Activated CD4-positive, alpha-beta T cell treated with anti-CD3 and anti-CD28 coated beads for 36 hours (primary cell): ENCODE data around the gene FRYL. TPM values are rescaled to one million over a fixed set of nuclear protein-coding genes. Genes with fewer than 3 reads are reported as not detected.
"Not testable (repeated sequence)": the region's sequence is repeated elsewhere in the genome, so short reads cannot be mapped to it uniquely, and the experiment has no call there.

Experiments used
- ATAC-seq: fragments of 200-7000 bp; cut with Tn5 transposase; one replicate; pipeline ENCODE4 v1.10.0; 2021; ENCODE audit warnings: mild to moderate bottlenecking, moderate library complexity
- CTCF ChIA-PET: fragments of 350-600 bp; sonication (Branson Sonifier 250); formaldehyde crosslinking; loops from one replicate; lab custom pipeline; 2021; ENCODE audit warnings: antibody characterized with exemption; lab: Charles Lee
- POLR2A ChIA-PET: fragments of 350-600 bp; sonication (Branson Sonifier 250); formaldehyde crosslinking; loops from one replicate; lab custom pipeline; 2021; ENCODE audit warnings: antibody characterized with exemption, inconsistent platforms; lab: Charles Lee
- DNase-seq: peaks from one replicate; pipeline ENCODE4 v3.0.0-alpha.2; 2020
- H3K27ac Mint-ChIP-seq: one replicate; pipeline ENCODE4 v1.8.0; 2021; ENCODE audit warnings: mixed read lengths
- H3K27me3 Mint-ChIP-seq: one replicate; pipeline ENCODE4 v1.8.0; 2021; ENCODE audit warnings: mixed read lengths
- H3K36me3 Mint-ChIP-seq: one replicate; pipeline ENCODE4 v1.8.0; 2021; ENCODE audit warnings: low read depth, mixed read lengths
- H3K4me1 Mint-ChIP-seq: one replicate; pipeline ENCODE4 v1.8.0; 2021; ENCODE audit warnings: mixed read lengths
- H3K4me3 Mint-ChIP-seq: one replicate; pipeline ENCODE4 v1.8.0; 2021; ENCODE audit warnings: mild to moderate bottlenecking, moderate library complexity, mixed read lengths
- H3K9me3 Mint-ChIP-seq: one replicate; pipeline ENCODE4 v1.8.0; 2021; ENCODE audit warnings: low read depth, mixed read lengths
- intact Hi-C, 2 experiments: fragments of 100-400 bp; cut with DNase I in 1 of 2; cut with micrococcal nuclease in 1 of 2; formaldehyde crosslinking; loops; one replicate each; pipeline versions ENCODE4 v1.14.2 to v1.15.1; 2022 to 2024; cut with DNase I, micrococcal nuclease
- total RNA-seq, 2 experiments: library from RNA; stranded (reverse); gene quantifications; one replicate each; pipeline ENCODE4 v1.2.3, GENCODE V29; 2021

FRYL gene
- total RNA-seq, 2 experiments from 2014 or later = 67.9 to 69.8 TPM

- CTCF ChIA-PET, H3K36me3 Mint-ChIP-seq, H3K9me3 Mint-ChIP-seq, DNase-seq, H3K27me3 Mint-ChIP-seq, H3K4me3 Mint-ChIP-seq, ATAC-seq, POLR2A ChIA-PET, H3K27ac Mint-ChIP-seq, intact Hi-C loops: not testable (repeated sequence)
- peaks cover 78% of the 10 kb centered on the region for H3K4me1 Mint-ChIP-seq
These were observed 34.9 kb downstream of the FRYL start for GRCh38 chr4:48745223-48745622.

- Mint-ChIP-seq H3K4me3 (no peak overlapping the region), H3K36me3 (peaks cover 3% of the 10 kb centered on the region), H3K27me3 (no peaks in the 10 kb centered on the region), H3K4me1 (peaks cover 83% of the 10 kb centered on the region), H3K27ac (no peak overlapping the region), H3K9me3 (no peaks in the 10 kb centered on the region)
- peak; percentile 23 for ATAC-seq
- POLR2A ChIA-PET = no interaction called here
- intact Hi-C loops = loop anchor here in 1 of 2 experiments (5.0 kb wide), 2 partner anchors 35 to 40 kb away; no protein-coding TSS in a partner anchor
- CTCF ChIA-PET = no interaction called here
- no peak for DNase-seq
These were observed 37.7 kb downstream of the FRYL start for GRCh38 chr4:48742412-48742811.

GRCh38 chr4:48739560-48740019 is 40.5 kb downstream of the FRYL start:
- H3K27me3 Mint-ChIP-seq = no peaks in the 10 kb centered on the region
- H3K27ac Mint-ChIP-seq = peak overlapping the region; percentile 39
- intact Hi-C loops = loop anchor here in 1 of 2 experiments (5.0 kb wide), 2 partner anchors 37 to 38 kb away; no protein-coding TSS in a partner anchor

GRCh38 chr4:48738856-48739255 is 41.2 kb downstream of the FRYL start:
- DNase-seq (no peak), ATAC-seq (no peak)
- POLR2A ChIA-PET = no interaction called here
- Mint-ChIP-seq H3K4me3 (no peak overlapping the region), H3K4me1 (peaks cover 75% of the 10 kb centered on the region), H3K27me3 (no peaks in the 10 kb centered on the region), H3K27ac (no peak overlapping the region), H3K9me3 (peaks cover 2% of the 10 kb centered on the region), H3K36me3 (peaks cover 7% of the 10 kb centered on the region)
- CTCF ChIA-PET = interaction anchor here (1.0 kb wide), 1 partner anchor 160 kb away, joined by 3 read pairs; no protein-coding TSS in a partner anchor
- intact Hi-C loops = no loop called here

More at GRCh38 chr4:48739560-48740019, 40.5 kb downstream of the FRYL start:
- CTCF ChIA-PET = interaction anchor here (1.0 kb wide), 1 partner anchor 161 kb away, joined by 3 read pairs; no protein-coding TSS in a partner anchor
- ATAC-seq = peak; percentile 80
- Mint-ChIP-seq H3K4me3 (no peak overlapping the region), H3K36me3 (peaks cover 7% of the 10 kb centered on the region), H3K4me1 (peaks cover 77% of the 10 kb centered on the region), H3K9me3 (peaks cover 2% of the 10 kb centered on the region)
- no peak for DNase-seq
- POLR2A ChIA-PET = no interaction called here

- H3K36me3 Mint-ChIP-seq = peaks cover 12% of the 10 kb centered on the region
- POLR2A ChIA-PET = interaction anchor here (0.6 to 1.2 kb wide), 2 partner anchors 29 to 215 kb away, joined by 3 to 4 read pairs; no protein-coding TSS in a partner anchor
- peak overlapping the region; percentile 34 for H3K27ac Mint-ChIP-seq
- H3K9me3 Mint-ChIP-seq, intact Hi-C loops, H3K4me3 Mint-ChIP-seq, H3K27me3 Mint-ChIP-seq, CTCF ChIA-PET: not testable (repeated sequence)
- peak; percentile 67 for DNase-seq
- peaks cover 85% of the 10 kb centered on the region for H3K4me1 Mint-ChIP-seq
- peak; percentile 83 for ATAC-seq
These were observed 51.1 kb downstream of the FRYL start for GRCh38 chr4:48728906-48729496.

- peaks cover 88% of the 10 kb centered on the region for H3K4me1 Mint-ChIP-seq
- H3K9me3 Mint-ChIP-seq = peaks cover 5% of the 10 kb centered on the region
- no peak overlapping the region for H3K27ac Mint-ChIP-seq
- ATAC-seq (peak; percentile 27), DNase-seq (no peak)
- H3K36me3 Mint-ChIP-seq = peaks cover 14% of the 10 kb centered on the region
- no peak overlapping the region for H3K4me3 Mint-ChIP-seq
- ChIA-PET POLR2A (no interaction called here), CTCF (interaction anchor here (0.5 to 1.0 kb wide), 3 partner anchors 15 to 150 kb away, joined by 3 to 4 read pairs (median 3); no protein-coding TSS in a partner anchor)
- intact Hi-C loops = no loop called here
- no peaks in the 10 kb centered on the region for H3K27me3 Mint-ChIP-seq
These were observed 52.2 kb downstream of the FRYL start for GRCh38 chr4:48727666-48728459.

- ChIA-PET CTCF (no interaction called here), POLR2A (no interaction called here)
- ATAC-seq (no peak), DNase-seq (no peak)
- Mint-ChIP-seq H3K4me3 (no peak overlapping the region), H3K4me1 (peaks cover 80% of the 10 kb centered on the region), H3K9me3 (peaks cover 6% of the 10 kb centered on the region), H3K27ac (no peak overlapping the region), H3K36me3 (peaks cover 11% of the 10 kb centered on the region), H3K27me3 (no peaks in the 10 kb centered on the region)
- intact Hi-C loops = no loop called here
These were observed 54.7 kb downstream of the FRYL start for GRCh38 chr4:48725414-48725813.

GRCh38 chr4:48722509-48723446 is 57.3 kb downstream of the FRYL start:
- ATAC-seq (no peak), DNase-seq (no peak)
- ChIA-PET POLR2A (interaction anchor here (0.5 kb wide), 1 partner anchor 108 kb away, joined by 3 read pairs; the partner anchor contains the start of gene OCIAD1), CTCF (interaction anchor here (0.9 kb wide), 1 partner anchor 176 kb away, joined by 3 read pairs; no protein-coding TSS in a partner anchor)
- Mint-ChIP-seq H3K36me3 (peaks cover 16% of the 10 kb centered on the region), H3K4me1 (peaks cover 59% of the 10 kb centered on the region), H3K4me3 (no peak overlapping the region), H3K9me3 (peaks cover 11% of the 10 kb centered on the region), H3K27me3 (no peaks in the 10 kb centered on the region), H3K27ac (no peak overlapping the region)
- intact Hi-C loops = no loop called here

GRCh38 chr4:48720459-48720858 is 59.6 kb downstream of the FRYL start:
- ATAC-seq (peak; percentile 81), DNase-seq (no peak)
- H3K4me1 Mint-ChIP-seq = peaks cover 36% of the 10 kb centered on the region
- peaks cover 24% of the 10 kb centered on the region for H3K36me3 Mint-ChIP-seq
- no peaks in the 10 kb centered on the region for H3K27me3 Mint-ChIP-seq
- POLR2A ChIA-PET = no interaction called here
- intact Hi-C loops = no loop called here
- H3K4me3 Mint-ChIP-seq = no peak overlapping the region
- peaks cover 11% of the 10 kb centered on the region for H3K9me3 Mint-ChIP-seq
- CTCF ChIA-PET = no interaction called here
- no peak overlapping the region for H3K27ac Mint-ChIP-seq

- POLR2A ChIA-PET = no interaction called here
- Mint-ChIP-seq H3K27me3 (no peaks in the 10 kb centered on the region), H3K36me3 (peaks cover 24% of the 10 kb centered on the region), H3K9me3 (peaks cover 11% of the 10 kb centered on the region), H3K4me1 (peaks cover 25% of the 10 kb centered on the region), H3K27ac (no peak overlapping the region), H3K4me3 (no peak overlapping the region)
- DNase-seq (no peak), ATAC-seq (no peak)
- intact Hi-C loops = no loop called here
- CTCF ChIA-PET = no interaction called here
These were observed 61.1 kb downstream of the FRYL start for GRCh38 chr4:48718818-48719465.
